T-helper 1 cell treated with Interleukin-12 subunit alpha and Interleukin-12 subunit beta and Interleukin-4 antibody, amounts not matched to agents 30 μg/mL and 1 μg/mL, for 36 hours (primary cell): ENCODE data around the gene PHKA2.
"Not testable (repeated sequence)": the region's sequence is repeated elsewhere in the genome, so short reads cannot be mapped to it uniquely, and the experiment has no call there.

Experiments
- H3K27ac Mint-ChIP-seq: one replicate; pipeline ENCODE4 v1.8.0; 2021; ENCODE audit warnings: mild to moderate bottlenecking, mixed read lengths
- H3K27me3 Mint-ChIP-seq: one replicate; pipeline ENCODE4 v1.8.0; 2021; ENCODE audit warnings: low read depth, mixed read lengths
- H3K36me3 Mint-ChIP-seq: one replicate; pipeline ENCODE4 v1.8.0; 2021; ENCODE audit warnings: low read depth, mixed read lengths
- H3K4me1 Mint-ChIP-seq: one replicate; pipeline ENCODE4 v1.8.0; 2021; ENCODE audit warnings: low read depth, mixed read lengths
- H3K4me3 Mint-ChIP-seq: one replicate; pipeline ENCODE4 v1.8.0; 2021; ENCODE audit warnings: mild to moderate bottlenecking, moderate library complexity, mixed read lengths
- H3K9me3 Mint-ChIP-seq: one replicate; pipeline ENCODE4 v1.8.0; 2021; ENCODE audit warnings: mixed read lengths

The PHKA2 gene

GRCh38 chrX:18864390-18864920 is 119.5 kb downstream of the PHKA2 start:
- Mint-ChIP-seq H3K9me3 (no peaks in the 10 kb centered on the region), H3K36me3 (no peaks in the 10 kb centered on the region), H3K27ac (no peak overlapping the region), H3K27me3 (no peaks in the 10 kb centered on the region), H3K4me3 (no peak overlapping the region), H3K4me1 (no peaks in the 10 kb centered on the region)

- H3K27me3 Mint-ChIP-seq = no peaks in the 10 kb centered on the region
- no peak overlapping the region for H3K27ac Mint-ChIP-seq
- no peaks in the 10 kb centered on the region for H3K36me3 Mint-ChIP-seq
- H3K4me1 Mint-ChIP-seq = peaks cover under 1% of the 10 kb centered on the region
- H3K4me3 Mint-ChIP-seq = no peak overlapping the region
- no peaks in the 10 kb centered on the region for H3K9me3 Mint-ChIP-seq
These were observed 122.4 kb downstream of the PHKA2 start for GRCh38 chrX:18861511-18861910.

DNA sequence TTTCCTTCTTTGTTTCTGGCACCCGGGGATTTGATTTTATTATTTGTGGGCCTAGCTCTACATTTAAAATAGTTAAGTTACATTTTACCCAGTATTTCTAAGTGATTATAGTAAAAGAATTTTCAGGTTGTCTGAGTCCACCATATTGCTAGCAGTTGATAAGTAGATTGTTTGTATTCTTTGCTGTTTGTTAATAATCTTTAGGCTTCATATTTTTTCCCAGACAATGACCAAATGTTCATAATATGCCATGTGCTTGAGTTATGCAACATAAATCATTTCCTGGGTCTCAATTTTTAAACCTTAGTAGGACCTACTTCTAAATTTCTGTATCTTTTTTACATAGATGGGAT is 127.3 kb downstream of the PHKA2 start:
- H3K36me3 Mint-ChIP-seq = no peaks in the 10 kb centered on the region
- no peaks in the 10 kb centered on the region for H3K27me3 Mint-ChIP-seq
- no peaks in the 10 kb centered on the region for H3K9me3 Mint-ChIP-seq
- H3K4me1 Mint-ChIP-seq = peaks cover 5% of the 10 kb centered on the region
- H3K4me3 Mint-ChIP-seq = no peak overlapping the region
- no peak overlapping the region for H3K27ac Mint-ChIP-seq

- H3K9me3 Mint-ChIP-seq = no peaks in the 10 kb centered on the region
- H3K4me1 Mint-ChIP-seq = peaks cover 5% of the 10 kb centered on the region
- H3K27ac Mint-ChIP-seq = no peak overlapping the region
- H3K27me3 Mint-ChIP-seq = no peaks in the 10 kb centered on the region
- H3K4me3 Mint-ChIP-seq = no peak overlapping the region
- H3K36me3 Mint-ChIP-seq = no peaks in the 10 kb centered on the region
These were observed 127.8 kb downstream of the PHKA2 start for GRCh38 chrX:18855919-18856644.

- H3K27ac Mint-ChIP-seq, H3K4me1 Mint-ChIP-seq, H3K9me3 Mint-ChIP-seq, H3K27me3 Mint-ChIP-seq, H3K36me3 Mint-ChIP-seq, H3K4me3 Mint-ChIP-seq: not testable (repeated sequence)
These were observed 136.0 kb downstream of the PHKA2 start for GRCh38 chrX:18847901-18848300.
